Right atrium auricular region (tissue), 2 donors: ENCODE results near the gene SELENOI. TPM values are rescaled to one million over a fixed set of nuclear protein-coding genes. Genes with fewer than 3 reads are reported as not detected.

Source experiments
- DNase-seq: peaks from one replicate; pipeline ENCODE4 v3.0.0-alpha.2; 2019; ENCODE audit warnings: low spot score
- H3K27ac ChIP-seq, 2 donors: fragments of 200-600 bp; sonication (generic); 1 replicate in 1 of 2; 2 replicates in 1 of 2; pipeline ENCODE4 v1.5.1; 2016 to 2019
- H3K27me3 ChIP-seq, 2 donors: fragments of 200-600 bp; sonication (generic); one replicate each; pipeline versions ENCODE4 v1.5.1 to v1.6.0; 2017 to 2019
- H3K36me3 ChIP-seq: fragments of 200-600 bp; sonication (generic); one replicate; pipeline ENCODE4 v1.5.1; 2016
- H3K4me1 ChIP-seq, 2 donors: fragments of 200-600 bp; sonication (generic); one replicate each; pipeline versions ENCODE4 v1.5.1 to v1.6.0; 2017 to 2019
- H3K4me3 ChIP-seq, 2 donors: fragments of 200-600 bp; sonication (generic); 1 replicate in 1 of 2; 2 replicates in 1 of 2; pipeline ENCODE4 v1.5.1; 2017 to 2019; ENCODE audit warnings: mild to moderate bottlenecking in 1 of 2, moderate library complexity in 1 of 2
- H3K9me3 ChIP-seq, 2 donors: fragments of 200-600 bp; sonication (generic); one replicate each; pipeline ENCODE4 v1.5.1; 2019
- CTCF ChIP-seq, 2 donors: fragments of 200-600 bp; sonication (generic); IDR thresholded peaks; one replicate each; pipeline ENCODE4 v1.5.1; 2019; ENCODE audit warnings: antibody characterized with exemption in 2 of 2
- total RNA-seq, 2 donors: library from RNA; depleted of rRNA; stranded (reverse); fragments of >200 nt; gene quantifications; one replicate each; pipeline ENCODE4 v1.1.0, GENCODE V29; 2016

Gene SELENOI
- total RNA-seq, 2 donors from 2014 or later: 7.6 to 11.6 TPM

GRCh38 chr2:26394694-26395093 is 48.8 kb downstream of the SELENOI start:
- H3K4me1 ChIP-seq: no peaks in the 10 kb centered on the region
- no peak overlapping the region for H3K4me3 ChIP-seq
- H3K27ac ChIP-seq: no peak overlapping the region
- H3K9me3 ChIP-seq: no peaks in the 10 kb centered on the region
- TF ChIP-seq CTCF (IDR thresholded peaks at IDR 0.05): no peak
- H3K27me3 ChIP-seq: no peaks in the 10 kb centered on the region
- H3K36me3 ChIP-seq: no peaks in the 10 kb centered on the region
- DNase-seq: no peak

GRCh38 chr2:26395394-26395793 is 49.5 kb downstream of the SELENOI start:
- Histone ChIP-seq H3K36me3 (no peaks in the 10 kb centered on the region), H3K27me3 (no peaks in the 10 kb centered on the region), H3K4me1 (no peaks in the 10 kb centered on the region), H3K9me3 (no peaks in the 10 kb centered on the region), H3K27ac (no peak overlapping the region), H3K4me3 (no peak overlapping the region)
- no peak for TF ChIP-seq CTCF (IDR thresholded peaks at IDR 0.05)
- no peak for DNase-seq

- TF ChIP-seq CTCF (IDR thresholded peaks at IDR 0.05): no peak
These were observed 50.9 kb downstream of the SELENOI start for GRCh38 chr2:26396734-26397298.

GRCh38 chr2:26399771-26400376 is 53.9 kb downstream of the SELENOI start:
- Histone ChIP-seq H3K27me3 (no peaks in the 10 kb centered on the region), H3K36me3 (no peaks in the 10 kb centered on the region), H3K9me3 (no peaks in the 10 kb centered on the region), H3K4me1 (peaks cover 0 to 9% of the 10 kb centered on the region in 2 donors), H3K4me3 (no peak overlapping the region), H3K27ac (no peak overlapping the region)
- DNase-seq: no peak
- no peak for TF ChIP-seq CTCF (IDR thresholded peaks at IDR 0.05)

More at GRCh38 chr2:26396734-26397298, 50.9 kb downstream of the SELENOI start:
- DNase-seq: no peak
- H3K4me3 ChIP-seq: no peak overlapping the region
- no peaks in the 10 kb centered on the region for H3K9me3 ChIP-seq
- H3K4me1 ChIP-seq: peaks cover 0 to 5% of the 10 kb centered on the region in 2 donors
- no peaks in the 10 kb centered on the region for H3K36me3 ChIP-seq
- H3K27me3 ChIP-seq: no peaks in the 10 kb centered on the region
- no peak overlapping the region for H3K27ac ChIP-seq

- Histone ChIP-seq H3K4me3 (no peak overlapping the region), H3K27ac (no peak overlapping the region), H3K9me3 (no peaks in the 10 kb centered on the region), H3K27me3 (no peaks in the 10 kb centered on the region), H3K4me1 (peaks cover 0 to 9% of the 10 kb centered on the region in 2 donors), H3K36me3 (no peaks in the 10 kb centered on the region)
- no peak for TF ChIP-seq CTCF (IDR thresholded peaks at IDR 0.05)
- no peak for DNase-seq
These were observed 54.8 kb downstream of the SELENOI start for GRCh38 chr2:26400723-26401122.
